Myocyte (in vitro differentiated cells): Measurements from ENCODE around the gene CYSLTR2. TPM values are rescaled to one million over a fixed set of nuclear protein-coding genes. Genes with fewer than 3 reads are reported as not detected.
A peak's percentile ranks its signal among the peaks of the same experiment; 100 is the strongest.
"Not testable (repeated sequence)": the region's sequence is repeated elsewhere in the genome, so short reads cannot be mapped to it uniquely, and the experiment has no call there.

ENCODE experiments used
- DNase-seq: peaks from one replicate; pipeline ENCODE4 v3.0.0-alpha.2; 2012; ENCODE audit warnings: low read depth
- total RNA-seq: library from RNA; depleted of rRNA; stranded (reverse); fragments of >200 nt; gene quantifications from 2 replicates; pipeline ENCODE4 v1.2.3, GENCODE V29; 2014

Gene CYSLTR2
- total RNA-seq, 1 donor from 2014 or later: not detected

DNA sequence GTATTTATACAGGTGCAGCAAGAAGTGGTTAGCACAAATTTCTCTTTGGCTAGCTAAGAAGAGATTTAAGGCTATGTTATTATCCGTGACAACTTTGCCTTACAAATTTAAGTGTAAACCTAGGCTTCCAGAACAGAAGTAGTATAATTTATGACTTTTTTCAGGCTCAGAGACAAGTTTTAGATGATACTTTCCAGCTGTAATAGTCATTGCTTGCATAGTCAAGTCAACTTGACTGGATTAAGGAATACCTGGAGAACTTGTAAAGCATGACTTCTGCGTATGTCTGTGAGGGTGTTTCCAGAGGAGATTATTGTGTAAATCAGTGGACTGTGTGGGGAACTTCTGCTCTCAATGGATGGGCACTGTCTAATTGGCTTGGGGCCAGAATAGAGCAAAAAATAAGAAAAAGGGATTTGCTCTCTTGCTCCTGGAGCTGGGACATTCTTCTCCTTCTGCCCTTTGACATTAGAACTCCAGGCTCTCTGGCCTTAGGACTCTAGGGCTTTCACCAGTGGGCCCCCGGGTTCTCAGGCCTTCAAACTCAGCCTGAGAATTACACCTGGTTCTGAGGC, 33.0 kb downstream of the CYSLTR2 start:
- DNase-seq: no peak

DNA sequence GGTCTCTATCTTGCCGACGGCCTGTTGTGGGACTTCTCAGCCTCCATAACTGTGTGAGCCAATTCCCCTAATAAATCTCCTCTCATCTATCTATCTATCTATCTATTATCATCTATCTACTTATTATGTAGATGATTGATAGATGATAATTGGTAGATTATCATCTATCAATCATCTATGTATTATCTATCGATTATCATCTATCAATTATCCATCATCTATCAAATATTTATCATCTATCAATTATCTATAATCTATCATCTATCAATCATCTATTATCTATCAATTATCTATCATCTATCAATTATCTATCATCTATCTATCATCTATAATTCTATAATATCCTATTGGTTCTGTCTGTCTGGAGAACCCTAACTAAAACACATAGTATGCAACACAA, 33.5 kb downstream of the CYSLTR2 start:
- DNase-seq: no peak

DNA sequence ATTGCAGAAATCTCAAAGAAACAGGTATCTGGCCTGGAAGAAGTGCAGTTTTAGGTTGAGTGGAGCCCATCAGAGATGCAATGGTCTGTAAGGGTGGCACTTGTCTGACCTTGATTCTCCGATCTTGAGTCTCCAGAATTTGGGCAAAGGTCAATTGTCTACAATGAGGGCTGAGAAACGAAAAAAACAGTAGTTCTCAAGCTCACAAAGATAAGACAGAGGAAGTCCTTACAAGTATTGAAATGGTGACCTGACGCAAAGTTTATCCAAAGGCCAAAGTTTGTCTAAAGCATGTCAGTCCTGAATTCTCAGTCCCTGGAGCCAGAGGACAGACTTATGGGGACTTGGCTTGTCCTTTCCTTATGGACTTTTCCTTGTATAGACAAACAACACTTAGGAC, 40.3 kb downstream of the CYSLTR2 start:
- DNase-seq: no peak

DNA sequence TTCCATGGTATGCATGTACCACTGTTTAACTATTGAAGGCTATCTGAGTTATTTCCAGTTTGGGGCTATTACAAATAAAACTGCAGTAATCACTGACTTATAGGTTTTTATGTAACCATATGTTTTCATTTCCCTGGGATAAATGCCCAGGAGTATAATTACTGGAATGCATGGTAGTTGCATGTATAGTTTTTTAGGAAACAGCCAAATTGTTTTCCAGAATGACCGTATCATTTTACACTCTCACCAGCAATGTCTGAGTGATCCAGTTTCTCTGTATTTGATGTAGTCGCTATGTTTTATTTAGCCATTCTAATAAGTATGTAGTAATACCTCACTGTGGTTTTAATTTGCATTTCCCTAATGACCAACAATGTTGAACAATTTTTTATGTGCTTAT, 42.0 kb downstream of the CYSLTR2 start:
- no peak for DNase-seq

DNA sequence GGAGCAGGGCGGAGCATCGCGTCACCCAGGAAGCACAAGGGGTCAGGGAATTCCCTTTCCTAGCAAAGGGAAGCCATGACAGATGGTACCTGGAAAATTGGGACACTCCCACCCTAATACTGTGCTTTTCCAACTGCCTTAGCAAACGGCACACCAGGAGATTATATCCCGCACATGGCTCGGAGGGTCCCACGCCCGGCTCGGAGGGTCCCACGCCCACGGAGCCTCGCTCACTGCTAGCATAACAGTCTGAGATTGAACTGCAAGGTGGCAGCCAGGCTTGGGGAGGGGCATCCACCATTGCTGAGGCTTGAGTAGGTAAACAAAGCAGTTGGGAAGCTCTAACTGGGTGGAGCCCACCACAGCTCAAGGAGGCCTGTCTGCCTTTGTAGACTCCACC, 42.9 kb downstream of the CYSLTR2 start:
- DNase-seq: not testable (repeated sequence)

DNA sequence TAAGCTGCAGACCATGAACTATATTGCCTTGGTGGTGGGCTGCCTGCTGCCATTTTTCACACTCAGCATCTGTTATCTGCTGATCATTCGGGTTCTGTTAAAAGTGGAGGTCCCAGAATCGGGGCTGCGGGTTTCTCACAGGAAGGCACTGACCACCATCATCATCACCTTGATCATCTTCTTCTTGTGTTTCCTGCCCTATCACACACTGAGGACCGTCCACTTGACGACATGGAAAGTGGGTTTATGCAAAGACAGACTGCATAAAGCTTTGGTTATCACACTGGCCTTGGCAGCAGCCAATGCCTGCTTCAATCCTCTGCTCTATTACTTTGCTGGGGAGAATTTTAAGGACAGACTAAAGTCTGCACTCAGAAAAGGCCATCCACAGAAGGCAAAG, 53.7 kb downstream of the CYSLTR2 start:
- DNase-seq: no peak

DNA sequence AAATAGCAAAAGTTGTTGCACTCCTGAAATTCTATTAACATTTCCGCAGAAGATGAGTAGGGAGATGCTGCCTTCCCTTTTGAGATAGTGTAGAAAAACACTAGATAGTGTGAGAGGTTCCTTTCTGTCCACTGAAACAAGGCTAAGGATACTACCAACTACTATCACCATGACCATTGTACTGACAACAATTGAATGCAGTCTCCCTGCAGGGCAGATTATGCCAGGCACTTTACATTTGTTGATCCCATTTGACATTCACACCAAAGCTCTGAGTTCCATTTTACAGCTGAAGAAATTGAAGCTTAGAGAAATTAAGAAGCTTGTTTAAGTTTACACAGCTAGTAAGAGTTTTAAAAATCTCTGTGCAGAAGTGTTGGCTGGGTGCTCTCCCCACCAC, 55.0 kb downstream of the CYSLTR2 start:
- no peak for DNase-seq

DNA sequence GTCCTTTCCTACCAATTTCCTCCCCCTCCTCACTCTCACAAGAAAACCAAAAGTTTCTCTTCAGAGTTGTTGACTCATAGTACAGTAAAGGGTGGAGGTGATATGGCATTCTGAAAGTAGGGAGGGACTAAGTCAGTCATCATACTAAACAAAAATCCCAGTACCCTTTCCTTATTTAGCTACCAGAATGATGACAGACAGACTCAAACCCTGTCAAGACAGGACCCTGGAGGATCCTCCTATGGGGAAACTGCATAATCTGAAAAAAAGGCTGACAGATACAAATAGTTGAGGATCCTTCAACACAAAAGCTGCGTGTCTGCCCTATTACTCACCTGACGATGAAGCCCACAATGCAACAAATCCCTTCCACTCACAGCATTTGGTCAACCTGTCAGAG, 55.5 kb downstream of the CYSLTR2 start:
- no peak for DNase-seq

DNA sequence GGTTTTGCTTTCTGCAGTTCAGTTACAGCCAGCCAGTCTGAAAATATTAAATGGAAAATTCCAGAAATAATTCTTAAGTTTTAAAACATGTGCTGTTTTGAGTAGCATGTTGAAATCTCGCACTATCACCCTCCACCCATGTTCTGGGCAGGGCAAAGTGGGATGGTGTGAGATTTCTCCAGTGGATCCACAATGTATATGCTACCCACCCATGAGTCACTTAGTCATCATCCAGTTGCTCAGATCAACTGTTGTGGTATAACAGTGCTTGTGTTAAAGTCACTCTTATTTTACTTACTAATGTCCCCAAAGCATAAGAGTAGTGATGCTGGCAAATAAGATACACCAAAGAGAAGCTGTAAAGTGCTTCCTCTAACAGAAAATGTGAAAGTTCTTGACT, 56.4 kb downstream of the CYSLTR2 start:
- DNase-seq: no peak

DNA sequence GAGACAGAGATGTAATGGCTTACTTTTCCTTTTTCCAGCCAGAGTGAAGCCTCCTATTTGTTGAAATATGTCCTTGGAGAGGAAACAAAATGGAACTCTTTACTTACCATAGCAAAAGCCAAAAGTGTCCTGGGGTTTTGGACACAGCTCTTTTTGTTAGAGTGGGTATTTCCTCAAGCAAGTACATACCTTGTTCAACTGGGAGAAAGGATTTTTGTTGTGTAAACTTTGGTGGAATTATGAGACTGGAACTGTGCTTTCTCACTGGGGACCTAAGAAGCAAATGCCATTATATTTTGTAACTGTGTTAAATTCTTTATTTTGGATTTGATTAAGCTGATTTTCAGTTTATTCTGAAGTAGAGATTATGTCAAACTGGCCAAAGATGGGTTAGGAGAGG, 58.4 kb downstream of the CYSLTR2 start:
- no peak for DNase-seq

DNA sequence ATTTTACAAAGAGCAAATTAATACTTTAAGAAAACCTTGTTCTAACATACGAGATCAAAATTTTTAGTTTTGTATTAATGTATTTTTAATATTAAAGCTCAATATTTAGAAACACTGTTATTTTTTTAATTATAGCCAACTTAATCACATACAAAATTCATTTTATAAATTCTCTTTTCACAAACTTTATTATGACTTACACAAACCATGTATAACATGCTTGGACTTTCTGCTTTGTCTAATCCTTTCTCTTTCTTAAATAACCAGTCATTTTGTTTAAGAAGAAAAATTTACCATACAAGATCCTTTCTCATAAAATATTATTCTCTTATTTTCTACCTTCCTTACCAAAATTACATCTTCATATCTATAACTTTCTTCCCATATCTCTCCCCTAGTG, 62.2 kb downstream of the CYSLTR2 start:
- DNase-seq: no peak

DNA sequence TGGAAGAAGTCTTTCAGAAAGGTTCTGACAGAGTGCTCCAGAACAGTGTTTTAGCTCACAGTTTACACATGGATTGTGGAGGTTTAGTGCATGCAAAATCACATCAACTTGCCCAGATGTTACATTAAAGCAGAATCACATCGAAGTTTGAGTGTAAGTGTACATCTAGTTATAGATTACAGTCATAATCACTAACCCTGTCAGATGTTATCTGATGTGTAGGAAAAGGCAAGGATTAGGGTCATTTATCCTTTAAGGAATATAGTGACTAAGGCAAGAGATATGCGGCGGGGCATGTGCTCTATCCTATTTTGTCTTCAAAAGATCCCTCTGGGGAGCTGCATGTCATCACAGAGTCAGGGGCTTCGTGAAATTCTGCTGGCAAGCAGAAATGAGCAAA, 66.9 kb downstream of the CYSLTR2 start:
- no peak for DNase-seq

DNA sequence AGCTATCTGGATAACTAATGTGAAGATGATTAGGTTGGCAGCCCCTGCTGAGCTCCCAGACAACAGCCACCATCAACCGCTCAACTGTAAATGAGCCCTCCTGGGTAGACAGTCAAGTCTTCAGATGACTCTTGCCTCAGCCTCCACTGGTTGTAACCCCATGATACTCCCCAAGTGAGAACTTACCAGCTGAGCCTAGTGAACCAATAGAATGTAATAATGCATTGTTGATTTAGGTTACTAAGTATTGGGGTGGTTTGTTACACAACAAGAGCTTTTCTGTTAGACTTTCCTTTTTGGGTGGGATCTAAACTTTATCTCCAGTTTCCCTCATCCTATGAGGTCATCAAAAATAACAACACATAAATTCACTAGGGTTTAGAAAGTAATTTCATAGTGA, 69.4 kb downstream of the CYSLTR2 start:
- DNase-seq: no peak

DNA sequence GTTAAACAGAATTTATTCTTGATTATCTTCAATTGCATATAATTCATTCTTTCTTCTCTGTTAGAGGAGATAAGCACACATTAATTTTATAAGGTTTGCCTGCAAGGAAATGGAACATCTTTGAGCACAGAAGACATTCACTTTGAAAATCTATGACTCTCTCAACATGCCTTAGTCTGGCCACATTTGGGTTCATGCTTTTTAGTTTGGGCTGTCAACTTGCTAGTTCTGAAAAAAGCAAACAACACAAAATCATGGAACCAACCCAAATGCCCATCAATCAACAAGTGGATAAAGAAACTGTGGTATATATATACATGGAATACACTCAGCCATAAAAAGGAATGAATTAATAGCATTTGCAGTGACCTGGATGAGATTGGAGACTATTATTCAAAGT, 71.5 kb downstream of the CYSLTR2 start:
- no peak for DNase-seq

DNA sequence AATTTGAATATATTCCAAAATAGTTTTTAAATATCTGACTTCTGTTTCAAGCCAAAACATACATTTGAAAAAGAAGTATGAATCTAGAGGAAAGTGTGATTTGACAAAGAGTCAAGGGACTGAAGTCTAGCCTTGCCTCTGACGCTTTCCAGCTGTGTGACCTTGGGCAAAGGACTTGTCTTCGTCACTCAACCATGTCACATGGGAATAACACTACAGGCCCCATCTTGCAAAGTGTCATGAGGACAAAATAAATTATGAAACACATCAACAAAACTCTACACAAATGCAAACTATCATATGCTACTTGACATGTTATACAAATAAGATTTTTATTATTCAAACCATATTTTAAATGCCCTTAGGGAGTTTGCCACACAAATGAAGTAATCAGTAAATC, 73.0 kb downstream of the CYSLTR2 start:
- DNase-seq: no peak

DNA sequence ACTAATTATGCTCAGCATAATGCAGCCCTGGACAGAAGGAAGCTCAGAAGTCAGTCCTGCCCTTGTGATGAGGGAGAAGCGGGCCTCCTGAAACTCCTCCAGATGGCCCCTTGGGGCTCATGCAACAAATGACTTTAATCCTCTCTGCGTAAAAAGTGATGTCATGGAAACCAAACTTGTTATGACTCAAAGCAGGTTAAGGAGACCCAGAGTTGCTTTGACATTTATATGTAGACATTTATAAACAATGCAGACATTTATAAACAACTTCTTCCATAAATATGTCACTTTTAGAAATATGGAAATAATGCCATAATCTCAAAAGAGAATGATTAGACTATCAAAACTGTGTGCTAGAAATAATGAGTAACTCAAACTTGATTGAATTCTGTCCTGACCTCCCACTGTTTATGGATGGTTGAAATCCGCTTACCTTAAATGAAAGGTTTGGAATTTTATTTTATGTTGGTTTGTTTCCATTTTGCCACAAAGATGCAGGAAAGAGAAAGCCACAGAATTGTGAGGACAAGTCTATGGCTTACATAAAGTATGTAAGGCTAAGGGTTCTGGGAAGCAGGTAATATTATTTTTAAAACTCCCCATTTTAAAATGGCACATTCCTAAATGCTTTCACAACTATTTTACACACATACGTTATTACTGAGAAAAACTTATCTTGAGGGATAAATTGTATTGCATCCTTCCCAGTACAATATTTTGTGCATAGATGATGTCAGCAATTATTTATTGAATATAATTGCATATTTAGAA, 73.7 kb downstream of the CYSLTR2 start:
- DNase-seq: peak; percentile 33

DNA sequence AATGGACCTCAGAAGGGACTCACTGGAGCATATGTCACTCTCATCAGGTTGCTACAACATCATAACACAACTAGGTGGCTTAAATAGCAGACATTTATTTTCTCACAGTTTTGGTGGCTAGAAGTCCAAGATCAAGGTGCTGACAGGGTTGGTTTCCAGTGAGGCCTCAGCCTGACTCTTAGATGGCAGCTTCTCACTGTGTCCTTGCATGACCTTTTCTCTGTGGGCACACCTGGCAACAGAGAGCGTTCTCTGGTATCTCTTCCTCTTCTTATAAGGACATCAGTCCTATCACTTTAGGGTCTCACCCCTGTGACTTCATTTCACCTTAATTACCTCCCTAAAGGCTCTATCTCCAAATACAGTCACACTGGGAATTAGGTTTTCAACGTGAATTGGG, 74.5 kb downstream of the CYSLTR2 start:
- no peak for DNase-seq

DNA sequence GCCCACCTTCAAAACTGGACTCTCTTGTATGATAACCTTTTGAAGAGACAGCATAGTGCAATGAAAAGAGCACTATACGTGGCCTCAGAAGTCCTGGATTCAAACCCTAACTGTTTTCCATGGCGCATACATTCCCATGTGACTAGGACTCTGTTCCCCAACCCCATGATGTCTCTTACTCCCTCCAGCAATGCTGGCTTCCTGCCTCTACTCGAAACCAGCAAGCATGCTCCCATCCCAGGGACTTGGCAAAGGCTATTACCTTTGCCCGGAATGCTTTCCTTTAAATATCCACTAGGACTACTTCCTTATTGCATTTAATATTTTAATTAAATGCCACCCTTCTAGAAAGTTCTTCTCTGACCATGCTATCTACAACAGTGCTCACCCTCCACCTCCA, 75.1 kb downstream of the CYSLTR2 start:
- DNase-seq: no peak

DNA sequence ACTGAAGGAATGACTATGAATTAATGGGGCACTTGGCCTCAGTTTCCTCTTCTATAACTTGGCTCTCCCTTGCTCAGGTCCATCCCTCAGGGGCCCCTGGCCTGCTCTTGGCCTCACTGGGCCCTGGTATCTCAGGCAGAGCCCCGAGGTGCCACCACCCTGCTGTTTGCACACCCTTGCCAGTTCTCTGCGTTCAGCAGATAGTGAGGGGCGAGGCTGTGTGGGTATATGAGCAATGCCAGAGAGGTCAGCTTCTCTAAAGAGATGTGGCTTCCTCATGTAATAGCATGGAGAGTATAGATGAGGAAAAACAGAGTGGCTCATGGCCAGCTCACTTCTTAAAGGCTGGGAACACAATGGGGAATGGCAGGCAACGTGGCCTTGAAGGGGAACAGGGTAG, 76.1 kb downstream of the CYSLTR2 start:
- DNase-seq: no peak

DNA sequence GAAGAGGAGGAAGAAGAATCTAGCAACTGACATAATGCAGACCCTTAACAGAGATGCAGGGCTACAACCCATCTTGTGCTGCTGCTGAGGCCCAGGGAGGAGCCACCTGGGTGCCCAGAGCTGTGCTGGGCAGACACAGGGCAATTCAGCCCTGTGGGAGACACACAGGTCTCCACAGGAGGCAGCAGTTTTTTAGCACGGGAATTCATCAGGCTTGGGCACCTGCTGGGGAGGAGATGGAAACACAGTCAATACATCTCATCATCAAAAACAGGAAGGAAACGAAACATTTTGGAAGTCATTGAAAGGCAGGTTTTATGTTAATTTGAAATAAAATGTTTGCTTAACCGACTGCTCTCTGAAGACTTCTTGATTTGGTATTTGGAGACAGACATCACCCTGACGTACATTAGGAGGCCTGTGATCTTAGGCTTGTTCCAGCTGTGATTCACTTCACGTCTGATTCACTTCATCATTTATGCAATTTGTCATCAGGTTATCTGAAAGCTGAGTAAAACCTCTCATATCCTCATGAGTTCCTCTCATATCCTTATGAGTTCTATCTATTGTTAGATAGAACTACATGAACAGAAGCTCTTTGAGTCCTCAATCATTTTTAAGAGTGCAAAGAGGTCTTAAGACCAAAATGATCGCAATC, 77.4 kb downstream of the CYSLTR2 start:
- no peak for DNase-seq

DNA sequence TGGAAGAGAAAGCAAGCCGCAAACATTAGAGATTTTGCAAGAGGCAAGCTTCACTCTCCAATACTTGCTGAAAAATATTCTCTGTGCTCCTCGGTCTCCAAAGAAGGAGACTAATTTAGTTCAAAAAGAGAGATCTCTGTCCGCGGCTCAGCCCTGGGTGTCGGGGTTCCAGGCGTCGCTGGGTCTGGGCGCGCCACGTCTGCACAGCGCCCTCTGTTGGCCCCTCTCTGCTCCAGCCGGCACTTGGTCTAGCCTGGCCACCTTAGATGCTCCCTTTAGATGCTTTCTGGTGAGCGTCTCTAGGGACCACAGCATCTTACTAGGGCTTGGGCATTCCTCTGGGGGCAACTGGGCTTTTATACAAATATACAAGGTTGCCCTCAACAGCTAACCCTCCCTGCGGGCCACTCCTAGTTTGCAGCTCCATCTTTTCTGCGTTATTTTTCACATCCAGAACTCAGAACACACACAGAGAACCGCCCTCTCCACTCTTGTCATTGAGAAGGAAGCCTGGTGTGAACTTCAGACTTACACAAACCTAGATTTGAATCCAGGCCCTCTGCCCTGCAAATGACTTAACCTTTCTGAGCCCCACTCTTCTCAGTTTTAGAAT, 78.3 kb downstream of the CYSLTR2 start:
- DNase-seq: no peak

DNA sequence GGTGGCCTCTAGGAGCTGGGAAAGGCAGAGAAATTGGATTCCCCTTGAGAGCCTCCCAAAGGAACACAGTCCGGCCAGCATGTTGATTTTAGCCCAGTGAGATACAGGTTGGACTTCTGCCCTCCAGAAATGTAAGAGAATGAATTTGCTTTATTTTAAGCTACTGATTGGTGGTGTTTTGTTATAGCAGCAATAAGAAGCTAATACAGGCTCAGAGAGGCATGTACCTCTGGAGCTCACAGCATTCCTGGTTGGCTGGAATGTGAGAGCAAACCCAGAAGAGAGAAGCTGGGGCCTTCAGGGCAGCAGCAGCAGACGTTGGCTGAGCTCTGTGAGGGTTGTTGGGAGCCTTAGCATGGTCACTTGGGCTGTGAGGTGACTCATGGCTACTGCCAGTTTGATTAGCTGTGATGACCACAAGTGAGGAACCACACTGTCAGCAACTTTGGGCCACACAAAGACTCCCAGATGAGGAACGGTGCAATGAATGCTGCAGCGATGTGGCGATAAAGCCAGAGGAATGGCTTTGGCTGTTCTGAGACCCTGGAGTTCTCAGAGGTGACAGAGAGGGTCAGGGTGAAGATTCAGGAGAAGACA, 80.1 kb downstream of the CYSLTR2 start:
- peak; percentile 43 for DNase-seq
